ENCODE data around the gene PODNL1. TPM values are rescaled to one million over a fixed set of nuclear protein-coding genes. Genes with fewer than 3 reads are reported as not detected.
A peak's percentile ranks its signal among the peaks of the same experiment; 100 is the strongest.

The PODNL1 gene
- total and polyA plus RNA-seq, 2 of the 8 experiments (the other 6 are each of a cell fraction or from before 2014, with no cell fraction given) = 1.0 to 1.5 TPM

DNA sequence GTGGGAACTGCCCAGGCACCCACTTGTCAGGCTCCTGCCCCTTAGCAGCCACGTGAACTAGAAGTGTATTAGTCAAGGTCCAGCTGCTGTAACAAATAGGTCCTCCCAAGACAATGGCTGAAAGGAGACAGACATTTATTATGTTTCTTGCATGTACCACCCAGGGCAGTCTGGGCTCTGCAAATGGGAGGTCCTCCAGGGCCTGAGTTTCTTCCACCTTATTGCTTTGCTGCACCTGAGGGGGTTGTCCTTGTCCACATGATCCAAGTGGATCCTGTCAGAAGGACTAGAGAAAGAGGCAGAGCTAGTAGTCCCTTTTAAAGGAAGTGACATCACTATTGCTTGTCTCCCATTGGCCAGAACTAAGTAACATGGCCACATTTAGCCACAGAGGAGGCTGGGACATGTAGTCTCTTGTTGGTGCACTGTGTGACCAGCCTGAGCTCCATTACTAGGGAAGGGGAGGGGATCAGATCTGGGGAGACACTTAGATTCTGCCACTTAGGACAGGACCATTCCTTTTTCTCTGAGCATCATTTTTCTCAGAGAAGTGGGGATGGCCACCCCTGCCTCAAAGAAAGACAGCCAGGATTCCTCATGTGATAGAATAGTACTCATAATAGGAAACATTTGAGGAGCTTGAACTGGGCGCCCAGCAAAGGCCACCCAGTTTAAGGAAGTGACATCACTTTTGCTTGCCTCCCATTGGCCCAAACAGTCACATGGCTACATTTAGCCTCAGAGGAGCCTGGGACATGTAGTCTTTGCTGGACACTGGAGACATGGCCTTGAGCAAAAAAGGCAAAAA, 17.1 kb downstream of the PODNL1 start (continued):
- TF ChIP-seq, protein P1, sequence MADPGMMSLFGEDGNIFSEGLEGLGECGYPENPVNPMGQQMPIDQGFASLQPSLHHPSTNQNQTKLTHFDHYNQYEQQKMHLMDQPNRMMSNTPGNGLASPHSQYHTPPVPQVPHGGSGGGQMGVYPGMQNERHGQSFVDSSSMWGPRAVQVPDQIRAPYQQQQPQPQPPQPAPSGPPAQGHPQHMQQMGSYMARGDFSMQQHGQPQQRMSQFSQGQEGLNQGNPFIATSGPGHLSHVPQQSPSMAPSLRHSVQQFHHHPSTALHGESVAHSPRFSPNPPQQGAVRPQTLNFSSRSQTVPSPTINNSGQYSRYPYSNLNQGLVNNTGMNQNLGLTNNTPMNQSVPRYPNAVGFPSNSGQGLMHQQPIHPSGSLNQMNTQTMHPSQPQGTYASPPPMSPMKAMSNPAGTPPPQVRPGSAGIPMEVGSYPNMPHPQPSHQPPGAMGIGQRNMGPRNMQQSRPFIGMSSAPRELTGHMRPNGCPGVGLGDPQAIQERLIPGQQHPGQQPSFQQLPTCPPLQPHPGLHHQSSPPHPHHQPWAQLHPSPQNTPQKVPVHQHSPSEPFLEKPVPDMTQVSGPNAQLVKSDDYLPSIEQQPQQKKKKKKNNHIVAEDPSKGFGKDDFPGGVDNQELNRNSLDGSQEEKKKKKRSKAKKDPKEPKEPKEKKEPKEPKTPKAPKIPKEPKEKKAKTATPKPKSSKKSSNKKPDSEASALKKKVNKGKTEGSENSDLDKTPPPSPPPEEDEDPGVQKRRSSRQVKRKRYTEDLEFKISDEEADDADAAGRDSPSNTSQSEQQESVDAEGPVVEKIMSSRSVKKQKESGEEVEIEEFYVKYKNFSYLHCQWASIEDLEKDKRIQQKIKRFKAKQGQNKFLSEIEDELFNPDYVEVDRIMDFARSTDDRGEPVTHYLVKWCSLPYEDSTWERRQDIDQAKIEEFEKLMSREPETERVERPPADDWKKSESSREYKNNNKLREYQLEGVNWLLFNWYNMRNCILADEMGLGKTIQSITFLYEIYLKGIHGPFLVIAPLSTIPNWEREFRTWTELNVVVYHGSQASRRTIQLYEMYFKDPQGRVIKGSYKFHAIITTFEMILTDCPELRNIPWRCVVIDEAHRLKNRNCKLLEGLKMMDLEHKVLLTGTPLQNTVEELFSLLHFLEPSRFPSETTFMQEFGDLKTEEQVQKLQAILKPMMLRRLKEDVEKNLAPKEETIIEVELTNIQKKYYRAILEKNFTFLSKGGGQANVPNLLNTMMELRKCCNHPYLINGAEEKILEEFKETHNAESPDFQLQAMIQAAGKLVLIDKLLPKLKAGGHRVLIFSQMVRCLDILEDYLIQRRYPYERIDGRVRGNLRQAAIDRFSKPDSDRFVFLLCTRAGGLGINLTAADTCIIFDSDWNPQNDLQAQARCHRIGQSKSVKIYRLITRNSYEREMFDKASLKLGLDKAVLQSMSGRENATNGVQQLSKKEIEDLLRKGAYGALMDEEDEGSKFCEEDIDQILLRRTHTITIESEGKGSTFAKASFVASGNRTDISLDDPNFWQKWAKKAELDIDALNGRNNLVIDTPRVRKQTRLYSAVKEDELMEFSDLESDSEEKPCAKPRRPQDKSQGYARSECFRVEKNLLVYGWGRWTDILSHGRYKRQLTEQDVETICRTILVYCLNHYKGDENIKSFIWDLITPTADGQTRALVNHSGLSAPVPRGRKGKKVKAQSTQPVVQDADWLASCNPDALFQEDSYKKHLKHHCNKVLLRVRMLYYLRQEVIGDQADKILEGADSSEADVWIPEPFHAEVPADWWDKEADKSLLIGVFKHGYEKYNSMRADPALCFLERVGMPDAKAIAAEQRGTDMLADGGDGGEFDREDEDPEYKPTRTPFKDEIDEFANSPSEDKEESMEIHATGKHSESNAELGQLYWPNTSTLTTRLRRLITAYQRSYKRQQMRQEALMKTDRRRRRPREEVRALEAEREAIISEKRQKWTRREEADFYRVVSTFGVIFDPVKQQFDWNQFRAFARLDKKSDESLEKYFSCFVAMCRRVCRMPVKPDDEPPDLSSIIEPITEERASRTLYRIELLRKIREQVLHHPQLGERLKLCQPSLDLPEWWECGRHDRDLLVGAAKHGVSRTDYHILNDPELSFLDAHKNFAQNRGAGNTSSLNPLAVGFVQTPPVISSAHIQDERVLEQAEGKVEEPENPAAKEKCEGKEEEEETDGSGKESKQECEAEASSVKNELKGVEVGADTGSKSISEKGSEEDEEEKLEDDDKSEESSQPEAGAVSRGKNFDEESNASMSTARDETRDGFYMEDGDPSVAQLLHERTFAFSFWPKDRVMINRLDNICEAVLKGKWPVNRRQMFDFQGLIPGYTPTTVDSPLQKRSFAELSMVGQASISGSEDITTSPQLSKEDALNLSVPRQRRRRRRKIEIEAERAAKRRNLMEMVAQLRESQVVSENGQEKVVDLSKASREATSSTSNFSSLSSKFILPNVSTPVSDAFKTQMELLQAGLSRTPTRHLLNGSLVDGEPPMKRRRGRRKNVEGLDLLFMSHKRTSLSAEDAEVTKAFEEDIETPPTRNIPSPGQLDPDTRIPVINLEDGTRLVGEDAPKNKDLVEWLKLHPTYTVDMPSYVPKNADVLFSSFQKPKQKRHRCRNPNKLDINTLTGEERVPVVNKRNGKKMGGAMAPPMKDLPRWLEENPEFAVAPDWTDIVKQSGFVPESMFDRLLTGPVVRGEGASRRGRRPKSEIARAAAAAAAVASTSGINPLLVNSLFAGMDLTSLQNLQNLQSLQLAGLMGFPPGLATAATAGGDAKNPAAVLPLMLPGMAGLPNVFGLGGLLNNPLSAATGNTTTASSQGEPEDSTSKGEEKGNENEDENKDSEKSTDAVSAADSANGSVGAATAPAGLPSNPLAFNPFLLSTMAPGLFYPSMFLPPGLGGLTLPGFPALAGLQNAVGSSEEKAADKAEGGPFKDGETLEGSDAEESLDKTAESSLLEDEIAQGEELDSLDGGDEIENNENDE (IDR thresholded peaks at IDR 0.05; ENCODE audit: insufficient replicate concordance, low read length) = no peak
- TF ChIP-seq HDAC6 (IDR thresholded peaks at IDR 0.05; ENCODE audit: low read depth, low read length) (no peak), CHD1 (IDR thresholded peaks at IDR 0.05; ENCODE audit: low read depth, low read length) (no peak), FOSL1 (IDR thresholded peaks at IDR 0.05; ENCODE audit: insufficient read depth, low read depth, low read length) (no peak), RFX5 (IDR thresholded peaks at IDR 0.05; ENCODE audit: borderline replicate concordance, low read depth, low read length) (no peak), JUN (IDR thresholded peaks at IDR 0.05; ENCODE audit: low read depth, low read length) (no peak), SIN3A (conservative IDR thresholded peaks at IDR 0.05 in 1 of 2, IDR thresholded peaks at IDR 0.05 in 1 of 2; ENCODE audit: low read depth in 1 of 2, low read length in 2 of 2) (no peak), CEBPB (IDR thresholded peaks at IDR 0.05; ENCODE audit: low read depth, low read length) (no peak), EP300 (IDR thresholded peaks at IDR 0.05; ENCODE audit: borderline replicate concordance in 1 of 2, low read depth in 2 of 2, low read length in 2 of 2) (no peak), SP1 (IDR thresholded peaks at IDR 0.05; ENCODE audit: low read depth, low read length) (peak; percentile 42; the same call in 1 of the 2 replicates)

Measured in H1 (cell line).